ENCODE results near the gene FXYD4. TPM values are rescaled to one million over a fixed set of nuclear protein-coding genes. Genes with fewer than 3 reads are reported as not detected.
A peak's percentile ranks its signal among the peaks of the same experiment; 100 is the strongest.

FXYD4 gene
- total RNA-seq, 4 donors from 2014 or later: not detected

DNA sequence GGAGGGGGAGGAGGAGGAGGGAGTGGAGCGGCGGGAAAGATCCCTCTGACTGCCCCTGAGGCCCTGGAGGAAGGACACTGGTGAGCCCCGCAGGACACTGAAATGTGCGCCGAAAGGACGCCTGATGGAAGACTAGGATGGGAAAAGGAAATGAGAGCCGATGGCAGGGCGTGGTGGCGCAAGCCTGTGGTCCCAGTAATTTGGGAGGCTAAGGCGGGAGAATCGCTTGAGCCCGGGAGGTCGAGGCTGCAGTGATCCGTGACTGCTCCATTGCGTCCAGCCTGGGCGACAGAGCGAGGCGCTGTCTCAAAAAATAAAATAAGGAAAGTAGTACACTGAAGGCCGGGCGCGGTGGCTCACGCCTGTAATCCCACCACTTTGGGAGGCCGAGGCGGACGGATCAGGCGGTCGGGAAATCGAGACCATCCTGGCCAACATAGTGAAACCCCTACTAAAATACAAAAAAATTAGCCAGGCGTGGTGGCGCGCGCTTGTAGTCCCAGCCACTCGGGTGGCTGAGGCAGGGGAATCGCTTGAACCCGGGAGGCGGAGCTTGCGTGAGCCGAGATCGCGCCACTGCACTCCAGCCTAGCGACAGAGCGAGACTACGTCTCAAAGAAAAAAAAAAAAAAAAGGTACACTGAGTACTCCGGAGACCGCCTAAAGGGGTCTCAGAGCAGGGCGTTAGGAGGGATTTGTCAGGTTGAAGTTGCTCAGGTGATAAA lies 38.1 kb downstream of the FXYD4 start:
- H3K9me3 ChIP-seq: no peaks in the 10 kb centered on the region
- in situ Hi-C loops (cut with MboI; ENCODE audit: low pct_ligation_motif_present in 1 of 4, low pct_unique_long_range_greater_than_20kb in 1 of 4, low sequenced_read_pairs in 3 of 4): no loop called here

DNA sequence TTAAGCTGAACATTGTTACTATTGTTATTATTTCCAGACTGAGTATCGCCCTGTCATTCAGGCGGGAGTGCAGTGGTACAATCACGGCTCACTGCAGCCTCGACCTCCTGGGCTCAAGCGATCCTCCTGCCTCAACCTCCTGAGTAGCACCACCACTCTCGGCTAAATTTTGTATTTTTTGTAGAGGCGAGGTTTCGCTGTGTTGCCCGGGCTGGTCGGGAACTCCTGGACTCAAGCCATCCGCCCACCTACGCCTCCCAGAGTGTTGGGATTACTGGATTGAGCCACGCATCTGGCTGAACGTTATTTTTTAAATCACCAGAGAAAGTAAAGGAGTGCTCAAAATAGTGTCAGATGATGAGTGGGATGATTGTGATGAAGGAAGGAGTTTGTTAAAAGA lies 38.9 kb downstream of the FXYD4 start:
- Histone ChIP-seq H3K27ac (peak overlapping the region in 2 of 4 donors; percentile 100), H3K27me3 (no peaks in the 10 kb centered on the region), H3K9me3 (no peaks in the 10 kb centered on the region), H3K4me3 (peak overlapping the region in 1 of 4 donors; percentile 84), H3K4me1 (peaks cover 4 to 21% (median 17%) of the 10 kb centered on the region in 4 donors), H3K36me3 (no peaks in the 10 kb centered on the region)
- WGBS, 2 donors (ENCODE audit: low coverage in 1 of 2): 85 to 87% methylated on average over 7 to 14 of the region's 14 CpGs
- TF ChIP-seq POLR2A (IDR thresholded peaks at IDR 0.05): no peak
- no peak for TF ChIP-seq POLR2AphosphoS5 (IDR thresholded peaks at IDR 0.05)
- TF ChIP-seq, protein P1, sequence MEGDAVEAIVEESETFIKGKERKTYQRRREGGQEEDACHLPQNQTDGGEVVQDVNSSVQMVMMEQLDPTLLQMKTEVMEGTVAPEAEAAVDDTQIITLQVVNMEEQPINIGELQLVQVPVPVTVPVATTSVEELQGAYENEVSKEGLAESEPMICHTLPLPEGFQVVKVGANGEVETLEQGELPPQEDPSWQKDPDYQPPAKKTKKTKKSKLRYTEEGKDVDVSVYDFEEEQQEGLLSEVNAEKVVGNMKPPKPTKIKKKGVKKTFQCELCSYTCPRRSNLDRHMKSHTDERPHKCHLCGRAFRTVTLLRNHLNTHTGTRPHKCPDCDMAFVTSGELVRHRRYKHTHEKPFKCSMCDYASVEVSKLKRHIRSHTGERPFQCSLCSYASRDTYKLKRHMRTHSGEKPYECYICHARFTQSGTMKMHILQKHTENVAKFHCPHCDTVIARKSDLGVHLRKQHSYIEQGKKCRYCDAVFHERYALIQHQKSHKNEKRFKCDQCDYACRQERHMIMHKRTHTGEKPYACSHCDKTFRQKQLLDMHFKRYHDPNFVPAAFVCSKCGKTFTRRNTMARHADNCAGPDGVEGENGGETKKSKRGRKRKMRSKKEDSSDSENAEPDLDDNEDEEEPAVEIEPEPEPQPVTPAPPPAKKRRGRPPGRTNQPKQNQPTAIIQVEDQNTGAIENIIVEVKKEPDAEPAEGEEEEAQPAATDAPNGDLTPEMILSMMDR (IDR thresholded peaks at IDR 0.05): no peak
- TF ChIP-seq EP300 (IDR thresholded peaks at IDR 0.05; ENCODE audit: low read depth): no peak
- DNase-seq: no peak
- intact Hi-C loops (cut with DNase I; ENCODE audit: low total_unique reads): no loop called here
- in situ Hi-C loops (cut with MboI; ENCODE audit: low pct_ligation_motif_present in 1 of 4, low pct_unique_long_range_greater_than_20kb in 1 of 4, low sequenced_read_pairs in 3 of 4): no loop called here

More for the DNA sequence above, 38.1 kb downstream of the FXYD4 start:
- peak; percentile 69 for DNase-seq
- Histone ChIP-seq H3K4me3 (peak overlapping the region; percentile 26 to 91 (median 82)), H3K36me3 (no peaks in the 10 kb centered on the region), H3K27me3 (no peaks in the 10 kb centered on the region), H3K4me1 (peaks cover 8 to 29% (median 25%) of the 10 kb centered on the region in 4 donors), H3K27ac (peak overlapping the region; percentile 100)
- intact Hi-C loops (cut with DNase I; ENCODE audit: low total_unique reads): no loop called here
- TF ChIP-seq POLR2A (IDR thresholded peaks at IDR 0.05): peak; percentile 68
- TF ChIP-seq, protein P1 (IDR thresholded peaks at IDR 0.05): no peak
- peak in 2 of 3 donors; percentile 15 to 41 for TF ChIP-seq POLR2AphosphoS5 (IDR thresholded peaks at IDR 0.05)
- no peak for TF ChIP-seq EP300 (IDR thresholded peaks at IDR 0.05; ENCODE audit: low read depth)
- 8 to 14% methylated on average over 24 to 46 of the region's 46 CpGs for WGBS, 2 donors (ENCODE audit: low coverage in 1 of 2)

DNA sequence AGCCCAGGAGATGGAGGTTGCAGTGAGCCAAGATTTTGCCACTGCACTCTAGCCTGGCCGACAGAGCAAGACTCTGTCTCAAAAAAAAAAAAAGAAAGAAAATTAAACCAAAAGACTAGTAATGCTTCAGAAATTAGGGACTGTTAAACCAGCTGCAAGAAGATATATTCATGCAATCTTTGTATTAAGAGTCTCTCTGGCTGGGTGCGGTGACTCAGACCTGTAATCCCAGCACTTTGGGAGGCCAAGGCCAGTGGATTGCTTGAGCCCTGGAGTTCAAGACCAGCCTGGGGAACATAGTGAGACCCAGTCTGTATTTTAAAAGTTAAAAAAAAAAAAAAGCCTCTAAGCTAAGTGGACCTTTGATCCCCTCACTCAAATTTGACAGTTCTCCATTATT lies 40.1 kb downstream of the FXYD4 start:
- Histone ChIP-seq H3K36me3 (no peaks in the 10 kb centered on the region), H3K4me3 (no peak overlapping the region), H3K27me3 (no peaks in the 10 kb centered on the region), H3K27ac (no peak overlapping the region), H3K4me1 (peaks cover 0 to 9% (median 5%) of the 10 kb centered on the region in 4 donors), H3K9me3 (no peaks in the 10 kb centered on the region)
- WGBS, 2 donors (ENCODE audit: low coverage in 1 of 2): 68 to 69% methylated on average over 2 of the region's 2 CpGs
- TF ChIP-seq POLR2AphosphoS5 (IDR thresholded peaks at IDR 0.05) (no peak), EP300 (IDR thresholded peaks at IDR 0.05; ENCODE audit: low read depth) (no peak), POLR2A (IDR thresholded peaks at IDR 0.05) (no peak)
- TF ChIP-seq, protein P1 (IDR thresholded peaks at IDR 0.05): no peak
- DNase-seq: no peak
- in situ Hi-C loops (cut with MboI; ENCODE audit: low pct_ligation_motif_present in 1 of 4, low pct_unique_long_range_greater_than_20kb in 1 of 4, low sequenced_read_pairs in 3 of 4): no loop called here
- intact Hi-C loops (cut with DNase I; ENCODE audit: low total_unique reads): no loop called here

DNA sequence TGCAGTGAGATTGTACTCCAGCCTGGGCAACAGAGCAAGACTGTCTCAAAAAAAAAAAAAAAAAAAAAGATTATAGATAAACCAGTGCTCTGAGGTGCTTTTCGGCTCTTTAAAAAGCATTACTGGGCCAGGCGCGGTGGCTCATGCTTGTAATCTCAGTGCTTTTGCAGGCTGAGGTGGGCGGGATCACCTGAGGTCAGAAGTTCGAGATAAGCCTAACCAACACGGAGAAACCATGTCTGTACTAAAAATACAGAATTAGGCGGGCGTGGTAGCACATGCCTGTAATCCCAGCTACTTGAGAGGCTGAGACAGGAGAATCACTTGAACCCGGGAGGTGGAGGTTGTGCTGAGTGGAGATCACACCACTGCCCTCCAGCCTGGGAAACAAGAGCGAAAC lies 44.1 kb downstream of the FXYD4 start:
- no peak overlapping the region for H3K4me3 ChIP-seq
- in situ Hi-C loops (cut with MboI; ENCODE audit: low pct_ligation_motif_present in 1 of 4, low pct_unique_long_range_greater_than_20kb in 1 of 4, low sequenced_read_pairs in 3 of 4): no loop called here
- no peak for TF ChIP-seq POLR2AphosphoS5 (IDR thresholded peaks at IDR 0.05)
- no peak for TF ChIP-seq EP300 (IDR thresholded peaks at IDR 0.05; ENCODE audit: low read depth)
- TF ChIP-seq, protein P1 (IDR thresholded peaks at IDR 0.05): no peak
- TF ChIP-seq POLR2A (IDR thresholded peaks at IDR 0.05): no peak
- intact Hi-C loops (cut with DNase I; ENCODE audit: low total_unique reads): no loop called here
- H3K27ac ChIP-seq: no peak overlapping the region
- peaks cover 0 to 10% (median 7%) of the 10 kb centered on the region in 4 donors for H3K4me1 ChIP-seq
- no peaks in the 10 kb centered on the region for H3K9me3 ChIP-seq
- WGBS, 2 donors (ENCODE audit: low coverage in 1 of 2): 80 to 87% methylated on average over 10 of the region's 10 CpGs
- no peaks in the 10 kb centered on the region for H3K36me3 ChIP-seq
- H3K27me3 ChIP-seq: no peaks in the 10 kb centered on the region
- no peak for DNase-seq

Measured in transverse colon (tissue), 4 donors.